ENCODE data around the gene TBC1D9.

GRCh38 chr4:140710908-140711622 lies 45.1 kb downstream of the TBC1D9 start:
- TF ChIP-seq HCFC1 (IDR thresholded peaks at IDR 0.05; ENCODE audit: low read depth, low read length) (no peak), ZNF678 (CRISPR knock-in tag; IDR thresholded peaks at IDR 0.05) (no peak), RAD21 (CRISPR knock-in tag; IDR thresholded peaks at IDR 0.05) (no peak), KLF9 (CRISPR knock-in tag; IDR thresholded peaks at IDR 0.05; ENCODE audit: low read depth) (no peak), FOXP1 (IDR thresholded peaks at IDR 0.05) (no peak), FOXP1 (CRISPR knock-in tag; IDR thresholded peaks at IDR 0.05) (peak; percentile 39; the same call in 1 of the 2 replicates), CTCF (CRISPR knock-in tag; IDR thresholded peaks at IDR 0.05) (no peak), ZIK1 (CRISPR knock-in tag; IDR thresholded peaks at IDR 0.05; ENCODE audit: borderline replicate concordance, low read depth) (no peak), POLR2A (IDR thresholded peaks at IDR 0.05; ENCODE audit: insufficient read depth in 1 of 2, low read depth in 2 of 2, low read length in 2 of 2) (no peak)

Data from HepG2 (cell line).